HepG2 (cell line): Measurements from ENCODE around the gene SLC39A3. TPM values are rescaled to one million over a fixed set of nuclear protein-coding genes. Genes with fewer than 3 reads are reported as not detected.
A peak's percentile ranks its signal among the peaks of the same experiment; 100 is the strongest.

Source experiments
- ATM ChIP-seq: fragments of 450-650 bp; IDR thresholded peaks from 2 replicates; pipeline ENCODE4 v1.7.1; 2017; ENCODE audit warnings: mild to moderate bottlenecking, borderline replicate concordance
- CCAR2 ChIP-seq: fragments of 200-400 bp; formaldehyde crosslinking; optimal IDR thresholded peaks from 2 replicates; pipeline ENCODE3; 2018; ENCODE audit warnings: low read depth, mild to moderate bottlenecking, low read length, moderate library complexity
- CREBL2 ChIP-seq: sonication (generic); formaldehyde crosslinking; IDR thresholded peaks from 2 replicates; pipeline ENCODE4 v1.8.1; 2023; ENCODE audit warnings: missing genetic modification reagents, mild to moderate bottlenecking, borderline replicate concordance
- HBP1 ChIP-seq: IDR thresholded peaks from 2 replicates; pipeline ENCODE4 v1.6.1; 2016; ENCODE audit warnings: low read depth, control low read depth
- IKZF4 ChIP-seq: sonication (generic); formaldehyde crosslinking; IDR thresholded peaks from 2 replicates; pipeline ENCODE4 v1.5.1; 2020; ENCODE audit warnings: borderline replicate concordance, mild to moderate bottlenecking, low read depth, missing genetic modification reagents; ENCODE audit errors: not compliant biosample characterization
- MIER3 ChIP-seq: IDR thresholded peaks from 2 replicates; pipeline ENCODE4 v1.6.1; 2016; ENCODE audit warnings: missing compliant biosample characterization, borderline replicate concordance
- MIXL1 ChIP-seq: IDR thresholded peaks from 2 replicates; pipeline ENCODE4 v1.6.1; 2016
- MYC ChIP-seq: sonication (generic); formaldehyde crosslinking; IDR thresholded peaks from 2 replicates; pipeline ENCODE4 v1.9.0; 2021; ENCODE audit warnings: missing genetic modification reagents, borderline replicate concordance
- NFKBIZ ChIP-seq: IDR thresholded peaks from 2 replicates; pipeline ENCODE4 v1.6.1; 2018; ENCODE audit warnings: missing genetic modification reagents, missing compliant biosample characterization
- SRSF4 ChIP-seq: fragments of 200-400 bp; formaldehyde crosslinking; IDR thresholded peaks from one replicate; pipeline ENCODE4 v1.6.1; 2018; ENCODE audit warnings: mild to moderate bottlenecking, low read depth, low read length, moderate library complexity; ENCODE audit not compliant: poor library complexity, severe bottlenecking
- THAP11 ChIP-seq: IDR thresholded peaks from 2 replicates; pipeline ENCODE4 v1.6.1; 2016; ENCODE audit warnings: missing biosample characterization, missing genetic modification reagents
- TMF1 ChIP-seq: sonication (generic); formaldehyde crosslinking; IDR thresholded peaks from 2 replicates; pipeline ENCODE4 v1.8.1; 2022; ENCODE audit warnings: low read depth, missing genetic modification reagents
- ZFP37 ChIP-seq: sonication (generic); formaldehyde crosslinking; IDR thresholded peaks from 2 replicates; pipeline ENCODE4 v1.4.0; 2020; ENCODE audit warnings: missing genetic modification reagents, borderline replicate concordance
- ZNF441 ChIP-seq: sonication (generic); formaldehyde crosslinking; IDR thresholded peaks from 2 replicates; pipeline ENCODE4 v1.7.0; 2021; ENCODE audit warnings: missing genetic modification reagents, borderline replicate concordance
- ZNF776 ChIP-seq: sonication (generic); formaldehyde crosslinking; IDR thresholded peaks from 2 replicates; pipeline ENCODE4 v1.4.0; 2020; ENCODE audit warnings: mild to moderate bottlenecking, missing genetic modification reagents
- polyA plus RNA-seq, 8 experiments: library from polyadenylated mRNA; depleted of rRNA in 3 of 8; stranded (reverse) in 7 of 8; unstranded in 1 of 8; fragments of >200 nt; fragmentation: Illumina TruSeq in 4 of 8; extraction: Trizol in 4 of 8; gene quantifications; 2 replicates each; pipeline versions ENCODE4 v1.2.1 to v1.2.3, GENCODE V29; 2011 to 2016; ENCODE audit warnings: low read depth in 4 of 8, missing spikeins in 1 of 8, mixed read lengths in 1 of 8; ENCODE audit not compliant: insufficient read depth in 1 of 8
- total RNA-seq, 5 experiments: library from RNA; depleted of rRNA; stranded (reverse); fragments of >200 nt; fragmentation: Illumina TruSeq; extraction: Trizol; gene quantifications; 2 replicates each; pipeline ENCODE4 v1.2.3, GENCODE V29; 2016; ENCODE audit warnings: low read depth in 1 of 5
- TF ChIP-seq, protein P1 (sequence below): sonication (generic); formaldehyde crosslinking; IDR thresholded peaks from 2 replicates; pipeline ENCODE4 v1.8.0; 2022; ENCODE audit warnings: missing genetic modification reagents, low read depth, mild to moderate bottlenecking, borderline replicate concordance
- TF ChIP-seq, protein P2 (sequence below): sonication (generic); formaldehyde crosslinking; IDR thresholded peaks from 2 replicates; pipeline ENCODE4 v1.4.0; 2020; ENCODE audit warnings: missing genetic modification reagents, mild to moderate bottlenecking, borderline replicate concordance
- TF ChIP-seq, protein P3 (sequence below): sonication (generic); formaldehyde crosslinking; IDR thresholded peaks from 2 replicates; pipeline ENCODE4 v1.5.0; 2020; ENCODE audit warnings: mild to moderate bottlenecking, missing genetic modification reagents
- TF ChIP-seq, protein P4 (sequence below): conservative IDR thresholded peaks from 2 replicates; pipeline ENCODE4 v1.6.1; 2018; ENCODE audit warnings: missing genetic modification reagents

The SLC39A3 gene
- total and polyA plus RNA-seq, 2 of the 13 experiments (the other 11 are each of a cell fraction or from before 2014, with no cell fraction given): 33.6 to 41.6 TPM

- TF ChIP-seq MIER3 (CRISPR knock-in tag) (peak; percentile 98), ZNF441 (peak; percentile 95), TMF1 (peak; percentile 97; the same call in 1 of the 2 replicates), NFKBIZ (CRISPR knock-in tag) (peak; percentile 96), HBP1 (CRISPR knock-in tag) (peak; percentile 99), THAP11 (CRISPR knock-in tag) (peak; percentile 95), ATM (no peak), IKZF4 (peak; percentile 64), CREBL2 (CRISPR knock-in tag) (peak; percentile 67), CCAR2 (peak; percentile 77), MIXL1 (CRISPR knock-in tag) (peak; percentile 94), ZFP37 (CRISPR knock-in tag) (peak; percentile 95; the same call in 1 of the 2 replicates), MYC (CRISPR knock-in tag) (peak; percentile 58; the same call in 1 of the 2 replicates), SRSF4 (no peak), ZNF776 (CRISPR knock-in tag) (peak; percentile 51; the same call in 1 of the 2 replicates)
- TF ChIP-seq, protein P1, sequence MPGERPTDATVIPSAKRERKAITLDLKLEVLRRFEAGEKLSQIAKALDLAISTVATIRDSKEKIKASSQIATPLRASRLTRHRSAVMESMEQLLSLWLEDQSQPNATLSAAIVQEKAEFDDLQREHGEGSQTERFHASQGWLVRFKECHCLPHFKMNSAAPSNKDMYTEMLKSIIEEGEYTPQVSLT (CRISPR knock-in tag): 0 out of 2 replicates have a peak, but pooled peaks have one; percentile 81
- TF ChIP-seq, protein P2, sequence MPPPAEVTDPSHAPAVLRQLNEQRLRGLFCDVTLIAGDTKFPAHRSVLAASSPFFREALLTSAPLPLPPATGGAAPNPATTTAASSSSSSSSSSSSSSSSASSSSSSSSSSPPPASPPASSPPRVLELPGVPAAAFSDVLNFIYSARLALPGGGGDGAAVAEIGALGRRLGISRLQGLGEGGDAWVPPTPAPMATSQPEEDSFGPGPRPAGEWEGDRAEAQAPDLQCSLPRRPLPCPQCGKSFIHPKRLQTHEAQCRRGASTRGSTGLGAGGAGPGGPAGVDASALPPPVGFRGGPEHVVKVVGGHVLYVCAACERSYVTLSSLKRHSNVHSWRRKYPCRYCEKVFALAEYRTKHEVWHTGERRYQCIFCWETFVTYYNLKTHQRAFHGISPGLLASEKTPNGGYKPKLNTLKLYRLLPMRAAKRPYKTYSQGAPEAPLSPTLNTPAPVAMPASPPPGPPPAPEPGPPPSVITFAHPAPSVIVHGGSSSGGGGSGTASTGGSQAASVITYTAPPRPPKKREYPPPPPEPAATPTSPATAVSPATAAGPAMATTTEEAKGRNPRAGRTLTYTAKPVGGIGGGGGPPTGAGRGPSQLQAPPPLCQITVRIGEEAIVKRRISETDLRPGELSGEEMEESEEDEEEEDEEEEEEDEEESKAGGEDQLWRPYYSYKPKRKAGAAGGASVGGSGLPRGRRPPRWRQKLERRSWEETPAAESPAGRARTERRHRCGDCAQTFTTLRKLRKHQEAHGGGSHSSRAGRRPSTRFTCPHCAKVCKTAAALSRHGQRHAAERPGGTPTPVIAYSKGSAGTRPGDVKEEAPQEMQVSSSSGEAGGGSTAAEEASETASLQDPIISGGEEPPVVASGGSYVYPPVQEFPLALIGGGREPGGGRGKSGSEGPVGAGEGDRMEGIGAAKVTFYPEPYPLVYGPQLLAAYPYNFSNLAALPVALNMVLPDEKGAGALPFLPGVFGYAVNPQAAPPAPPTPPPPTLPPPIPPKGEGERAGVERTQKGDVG (CRISPR knock-in tag): peak; percentile 75; the same call in 1 of the 2 replicates
- TF ChIP-seq, protein P3, sequence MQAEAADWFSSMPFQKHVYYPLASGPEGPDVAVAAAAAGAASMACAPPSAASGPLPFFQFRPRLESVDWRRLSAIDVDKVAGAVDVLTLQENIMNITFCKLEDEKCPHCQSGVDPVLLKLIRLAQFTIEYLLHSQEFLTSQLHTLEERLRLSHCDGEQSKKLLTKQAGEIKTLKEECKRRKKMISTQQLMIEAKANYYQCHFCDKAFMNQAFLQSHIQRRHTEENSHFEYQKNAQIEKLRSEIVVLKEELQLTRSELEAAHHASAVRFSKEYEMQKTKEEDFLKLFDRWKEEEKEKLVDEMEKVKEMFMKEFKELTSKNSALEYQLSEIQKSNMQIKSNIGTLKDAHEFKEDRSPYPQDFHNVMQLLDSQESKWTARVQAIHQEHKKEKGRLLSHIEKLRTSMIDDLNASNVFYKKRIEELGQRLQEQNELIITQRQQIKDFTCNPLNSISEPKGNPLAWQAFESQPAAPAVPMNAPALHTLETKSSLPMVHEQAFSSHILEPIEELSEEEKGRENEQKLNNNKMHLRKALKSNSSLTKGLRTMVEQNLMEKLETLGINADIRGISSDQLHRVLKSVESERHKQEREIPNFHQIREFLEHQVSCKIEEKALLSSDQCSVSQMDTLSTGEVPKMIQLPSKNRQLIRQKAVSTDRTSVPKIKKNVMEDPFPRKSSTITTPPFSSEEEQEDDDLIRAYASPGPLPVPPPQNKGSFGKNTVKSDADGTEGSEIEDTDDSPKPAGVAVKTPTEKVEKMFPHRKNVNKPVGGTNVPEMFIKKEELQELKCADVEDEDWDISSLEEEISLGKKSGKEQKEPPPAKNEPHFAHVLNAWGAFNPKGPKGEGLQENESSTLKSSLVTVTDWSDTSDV (CRISPR knock-in tag): peak; percentile 77; the same call in 1 of the 2 replicates
- TF ChIP-seq, protein P4, sequence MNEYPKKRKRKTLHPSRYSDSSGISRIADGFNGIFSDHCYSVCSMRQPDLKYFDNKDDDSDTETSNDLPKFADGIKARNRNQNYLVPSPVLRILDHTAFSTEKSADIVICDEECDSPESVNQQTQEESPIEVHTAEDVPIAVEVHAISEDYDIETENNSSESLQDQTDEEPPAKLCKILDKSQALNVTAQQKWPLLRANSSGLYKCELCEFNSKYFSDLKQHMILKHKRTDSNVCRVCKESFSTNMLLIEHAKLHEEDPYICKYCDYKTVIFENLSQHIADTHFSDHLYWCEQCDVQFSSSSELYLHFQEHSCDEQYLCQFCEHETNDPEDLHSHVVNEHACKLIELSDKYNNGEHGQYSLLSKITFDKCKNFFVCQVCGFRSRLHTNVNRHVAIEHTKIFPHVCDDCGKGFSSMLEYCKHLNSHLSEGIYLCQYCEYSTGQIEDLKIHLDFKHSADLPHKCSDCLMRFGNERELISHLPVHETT: peak; percentile 97
These were observed at the start of gene SLC39A3 (continued) for GRCh38 chr19:2739602-2740313.
